ENCODE data around the gene ADAM12.

- TF ChIP-seq CTCF (IDR thresholded peaks at IDR 0.05) (no peak), POLR2A (IDR thresholded peaks at IDR 0.05) (no peak)
Measured at GRCh38 chr10:126262233-126262838, 125.9 kb downstream of the ADAM12 start.
